ENCODE measurements around the gene FER. TPM values are rescaled to one million over a fixed set of nuclear protein-coding genes. Genes with fewer than 3 reads are reported as not detected.

FER gene
- total RNA-seq, 1 donor from 2014 or later: 12.3 TPM

- DNase-seq (no peak), ATAC-seq (no peak)
- intact Hi-C loops (cut with micrococcal nuclease): no loop called here
Measured at GRCh38 chr5:109246395-109246794, 498.7 kb downstream of the FER start.

Data from left ventricle myocardium superior (tissue), 1 donor.